Germinal center (tissue), 1 donor: ENCODE measurements around the gene RRAS.

Experiments used
- DNase-seq: peaks from one replicate; pipeline ENCODE4 v3.0.0; 2012; ENCODE audit warnings: mixed read lengths, low spot score

Gene RRAS

GRCh38 chr19:49640113-49640898 lies at the start of gene RRAS:
Gene RRAS, minus strand, starts transcription at chr19:49640143. Its CDS starts 45 bp downstream, at chr19:49640098.
- DNase-seq = peak; percentile 97

GRCh38 chr19:49689133-49690078 lies 49.5 kb upstream of the RRAS start, which contains the start of gene ADM5:
Gene ADM5, plus strand, starts transcription at chr19:49689594. Its CDS starts 244 bp downstream, at chr19:49689838.
- DNase-seq = peak; percentile 40

- no peak for DNase-seq
These were observed 48.7 kb upstream of the RRAS start for GRCh38 chr19:49688531-49689132.

GRCh38 chr19:49687566-49688316 lies 47.8 kb upstream of the RRAS start:
- DNase-seq = no peak

- no peak for DNase-seq
These were observed 47.2 kb upstream of the RRAS start for GRCh38 chr19:49687150-49687549.

GRCh38 chr19:49686503-49687088 lies 46.7 kb upstream of the RRAS start:
- no peak for DNase-seq

- DNase-seq = no peak
These were observed 45.9 kb upstream of the RRAS start for GRCh38 chr19:49685845-49686332.

GRCh38 chr19:49684983-49685553 lies 45.1 kb upstream of the RRAS start:
- DNase-seq = no peak

- DNase-seq = peak; percentile 53
These were observed 44.5 kb upstream of the RRAS start for GRCh38 chr19:49684251-49684982.

GRCh38 chr19:49683814-49684250 lies 43.9 kb upstream of the RRAS start:
- DNase-seq = no peak

GRCh38 chr19:49682274-49682673 lies 42.3 kb upstream of the RRAS start:
- DNase-seq = no peak

- no peak for DNase-seq
These were observed 41.9 kb upstream of the RRAS start for GRCh38 chr19:49681830-49682229.

- DNase-seq = peak; percentile 94
These were observed 40.7 kb upstream of the RRAS start for GRCh38 chr19:49680421-49681351.

- DNase-seq = no peak
These were observed 39.9 kb upstream of the RRAS start for GRCh38 chr19:49679771-49680413.

- no peak for DNase-seq
These were observed 39.2 kb upstream of the RRAS start for GRCh38 chr19:49678985-49679770.

- peak; percentile 75 for DNase-seq
These were observed 38.1 kb upstream of the RRAS start for GRCh38 chr19:49677901-49678674.
